Loucy (cell line): Measurements from ENCODE around the gene GRM2.

Experiments
- EZH2phosphoT487 ChIP-seq: fragments of 200-600 bp; IDR thresholded peaks from 2 replicates; pipeline ENCODE4 v1.6.1; 2018; ENCODE audit warnings: antibody characterized with exemption, mild to moderate bottlenecking, moderate library complexity, borderline replicate concordance
- TF ChIP-seq, protein P1 (sequence below): fragments of 200-600 bp; sonication (generic); conservative IDR thresholded peaks from 2 replicates; pipeline ENCODE4 v1.5.1; 2014; ENCODE audit warnings: mild to moderate bottlenecking, antibody characterized with exemption, low read length

DNA sequence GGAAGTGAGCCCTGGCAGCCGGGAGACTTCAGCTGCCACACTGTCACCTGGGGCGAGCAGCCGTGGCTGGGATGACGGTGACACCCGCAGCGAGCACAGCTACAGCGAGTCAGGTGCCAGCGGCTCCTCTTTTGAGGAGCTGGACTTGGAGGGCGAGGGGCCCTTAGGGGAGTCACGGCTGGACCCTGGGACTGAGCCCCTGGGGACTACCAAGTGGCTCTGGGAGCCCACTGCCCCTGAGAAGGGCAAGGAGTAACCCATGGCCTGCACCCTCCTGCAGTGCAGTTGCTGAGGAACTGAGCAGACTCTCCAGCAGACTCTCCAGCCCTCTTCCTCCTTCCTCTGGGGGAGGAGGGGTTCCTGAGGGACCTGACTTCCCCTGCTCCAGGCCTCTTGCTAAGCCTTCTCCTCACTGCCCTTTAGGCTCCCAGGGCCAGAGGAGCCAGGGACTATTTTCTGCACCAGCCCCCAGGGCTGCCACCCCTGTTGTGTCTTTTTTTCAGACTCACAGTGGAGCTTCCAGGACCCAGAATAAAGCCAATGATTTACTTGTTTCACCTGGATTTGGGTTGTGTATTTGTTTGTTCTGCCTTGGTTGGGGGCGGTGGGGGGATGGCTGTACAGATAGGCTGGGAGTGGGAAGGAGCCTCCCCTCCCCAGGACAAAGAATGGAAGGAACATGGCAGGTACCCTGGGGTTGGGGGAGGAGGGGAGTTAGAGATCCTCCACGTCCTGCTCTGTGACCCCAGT, 2.9 kb upstream of the GRM2 start:
- TF ChIP-seq, protein P1, sequence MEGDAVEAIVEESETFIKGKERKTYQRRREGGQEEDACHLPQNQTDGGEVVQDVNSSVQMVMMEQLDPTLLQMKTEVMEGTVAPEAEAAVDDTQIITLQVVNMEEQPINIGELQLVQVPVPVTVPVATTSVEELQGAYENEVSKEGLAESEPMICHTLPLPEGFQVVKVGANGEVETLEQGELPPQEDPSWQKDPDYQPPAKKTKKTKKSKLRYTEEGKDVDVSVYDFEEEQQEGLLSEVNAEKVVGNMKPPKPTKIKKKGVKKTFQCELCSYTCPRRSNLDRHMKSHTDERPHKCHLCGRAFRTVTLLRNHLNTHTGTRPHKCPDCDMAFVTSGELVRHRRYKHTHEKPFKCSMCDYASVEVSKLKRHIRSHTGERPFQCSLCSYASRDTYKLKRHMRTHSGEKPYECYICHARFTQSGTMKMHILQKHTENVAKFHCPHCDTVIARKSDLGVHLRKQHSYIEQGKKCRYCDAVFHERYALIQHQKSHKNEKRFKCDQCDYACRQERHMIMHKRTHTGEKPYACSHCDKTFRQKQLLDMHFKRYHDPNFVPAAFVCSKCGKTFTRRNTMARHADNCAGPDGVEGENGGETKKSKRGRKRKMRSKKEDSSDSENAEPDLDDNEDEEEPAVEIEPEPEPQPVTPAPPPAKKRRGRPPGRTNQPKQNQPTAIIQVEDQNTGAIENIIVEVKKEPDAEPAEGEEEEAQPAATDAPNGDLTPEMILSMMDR, result no peak
- no peak for TF ChIP-seq EZH2phosphoT487
